ENCODE results near the gene GGA3.

DNA sequence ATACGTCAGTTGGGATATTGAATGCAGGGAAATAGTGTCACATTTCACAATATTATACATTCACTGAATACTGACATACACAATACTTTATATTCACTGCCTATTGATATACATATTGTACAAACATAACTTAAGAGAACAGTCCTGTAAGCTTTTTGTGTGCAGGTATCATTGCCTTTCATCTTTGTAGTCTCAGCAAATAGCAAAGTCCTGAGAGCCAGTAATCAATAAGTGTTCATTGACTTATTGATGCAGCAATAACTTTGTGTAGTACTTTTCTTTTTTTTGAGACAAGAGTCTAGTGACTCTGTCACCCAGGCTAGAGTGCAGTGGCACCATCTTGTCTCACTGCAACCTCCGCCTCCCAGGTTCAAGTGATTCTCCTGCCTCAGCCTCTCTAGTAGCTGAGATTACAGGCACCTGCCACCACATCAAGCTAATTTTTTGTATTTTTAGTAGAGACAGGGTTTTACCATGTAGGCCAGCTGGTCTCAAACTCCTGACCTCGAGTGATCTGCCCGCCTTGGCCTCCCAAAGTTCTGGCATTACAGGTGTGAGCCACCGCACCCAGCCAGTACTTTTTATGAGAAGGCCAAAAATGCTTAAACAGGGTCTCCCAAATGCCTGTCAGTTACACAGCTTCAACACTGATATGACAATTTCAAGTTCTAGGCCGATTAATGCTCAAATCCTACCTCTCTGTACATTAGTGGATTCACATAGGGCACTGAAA, 61.4 kb downstream of the GGA3 start:
- TF ChIP-seq, protein P1, sequence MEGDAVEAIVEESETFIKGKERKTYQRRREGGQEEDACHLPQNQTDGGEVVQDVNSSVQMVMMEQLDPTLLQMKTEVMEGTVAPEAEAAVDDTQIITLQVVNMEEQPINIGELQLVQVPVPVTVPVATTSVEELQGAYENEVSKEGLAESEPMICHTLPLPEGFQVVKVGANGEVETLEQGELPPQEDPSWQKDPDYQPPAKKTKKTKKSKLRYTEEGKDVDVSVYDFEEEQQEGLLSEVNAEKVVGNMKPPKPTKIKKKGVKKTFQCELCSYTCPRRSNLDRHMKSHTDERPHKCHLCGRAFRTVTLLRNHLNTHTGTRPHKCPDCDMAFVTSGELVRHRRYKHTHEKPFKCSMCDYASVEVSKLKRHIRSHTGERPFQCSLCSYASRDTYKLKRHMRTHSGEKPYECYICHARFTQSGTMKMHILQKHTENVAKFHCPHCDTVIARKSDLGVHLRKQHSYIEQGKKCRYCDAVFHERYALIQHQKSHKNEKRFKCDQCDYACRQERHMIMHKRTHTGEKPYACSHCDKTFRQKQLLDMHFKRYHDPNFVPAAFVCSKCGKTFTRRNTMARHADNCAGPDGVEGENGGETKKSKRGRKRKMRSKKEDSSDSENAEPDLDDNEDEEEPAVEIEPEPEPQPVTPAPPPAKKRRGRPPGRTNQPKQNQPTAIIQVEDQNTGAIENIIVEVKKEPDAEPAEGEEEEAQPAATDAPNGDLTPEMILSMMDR (IDR thresholded peaks at IDR 0.05), result no peak
- no peak for TF ChIP-seq POLR2A (IDR thresholded peaks at IDR 0.05)
